Prostate gland (tissue), 2 donors: ENCODE measurements around the gene CROCC.
"Not testable (repeated sequence)": the region's sequence is repeated elsewhere in the genome, so short reads cannot be mapped to it uniquely, and the experiment has no call there.

Experiments
- POLR2A ChIP-seq: fragments of 450-650 bp; IDR thresholded peaks from one replicate; pipeline ENCODE4 v1.6.1; 2016; ENCODE audit warnings: antibody characterized with exemption, mild to moderate bottlenecking
- POLR2AphosphoS5 ChIP-seq: sonication (generic); formaldehyde crosslinking; IDR thresholded peaks from one replicate; pipeline ENCODE4 v1.6.1; 2017; ENCODE audit warnings: antibody characterized with exemption
- TF ChIP-seq, protein P1 (sequence below), 4 experiments: fragments of 200-600 bp in 2 of 4; fragments of 450-650 bp in 2 of 4; sonication (generic) in 2 of 4; IDR thresholded peaks; 1 replicate in 3 of 4; 2 replicates in 1 of 4; pipeline ENCODE4 v1.5.1; 2016 to 2019; ENCODE audit warnings: antibody characterized with exemption in 4 of 4, mild to moderate bottlenecking in 2 of 4, moderate library complexity in 2 of 4

DNA sequence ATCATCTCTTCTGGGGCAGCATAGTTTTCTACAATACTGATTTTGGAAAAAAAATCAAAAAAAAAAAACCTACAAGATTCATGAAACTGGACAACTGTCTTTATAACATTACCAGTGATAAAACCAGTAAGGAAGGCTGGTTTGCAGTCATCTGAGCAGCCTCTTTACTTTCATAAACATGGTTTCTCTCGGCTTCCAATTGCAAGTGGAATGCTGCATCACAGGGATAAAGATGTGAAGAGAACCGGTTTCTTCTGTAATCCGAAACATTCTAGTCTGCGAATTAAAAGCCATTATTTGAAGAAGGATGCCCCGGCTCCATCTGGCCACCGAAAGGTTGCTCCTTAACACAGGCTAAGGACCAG is 26.5 kb upstream of the CROCC start:
- not testable (repeated sequence) for TF ChIP-seq POLR2A
- TF ChIP-seq, protein P1, sequence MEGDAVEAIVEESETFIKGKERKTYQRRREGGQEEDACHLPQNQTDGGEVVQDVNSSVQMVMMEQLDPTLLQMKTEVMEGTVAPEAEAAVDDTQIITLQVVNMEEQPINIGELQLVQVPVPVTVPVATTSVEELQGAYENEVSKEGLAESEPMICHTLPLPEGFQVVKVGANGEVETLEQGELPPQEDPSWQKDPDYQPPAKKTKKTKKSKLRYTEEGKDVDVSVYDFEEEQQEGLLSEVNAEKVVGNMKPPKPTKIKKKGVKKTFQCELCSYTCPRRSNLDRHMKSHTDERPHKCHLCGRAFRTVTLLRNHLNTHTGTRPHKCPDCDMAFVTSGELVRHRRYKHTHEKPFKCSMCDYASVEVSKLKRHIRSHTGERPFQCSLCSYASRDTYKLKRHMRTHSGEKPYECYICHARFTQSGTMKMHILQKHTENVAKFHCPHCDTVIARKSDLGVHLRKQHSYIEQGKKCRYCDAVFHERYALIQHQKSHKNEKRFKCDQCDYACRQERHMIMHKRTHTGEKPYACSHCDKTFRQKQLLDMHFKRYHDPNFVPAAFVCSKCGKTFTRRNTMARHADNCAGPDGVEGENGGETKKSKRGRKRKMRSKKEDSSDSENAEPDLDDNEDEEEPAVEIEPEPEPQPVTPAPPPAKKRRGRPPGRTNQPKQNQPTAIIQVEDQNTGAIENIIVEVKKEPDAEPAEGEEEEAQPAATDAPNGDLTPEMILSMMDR (IDR thresholded peaks at IDR 0.05): not testable (repeated sequence)
- peak; percentile 32 for TF ChIP-seq POLR2AphosphoS5
